ENCODE measurements around the gene FRRS1.

DNA sequence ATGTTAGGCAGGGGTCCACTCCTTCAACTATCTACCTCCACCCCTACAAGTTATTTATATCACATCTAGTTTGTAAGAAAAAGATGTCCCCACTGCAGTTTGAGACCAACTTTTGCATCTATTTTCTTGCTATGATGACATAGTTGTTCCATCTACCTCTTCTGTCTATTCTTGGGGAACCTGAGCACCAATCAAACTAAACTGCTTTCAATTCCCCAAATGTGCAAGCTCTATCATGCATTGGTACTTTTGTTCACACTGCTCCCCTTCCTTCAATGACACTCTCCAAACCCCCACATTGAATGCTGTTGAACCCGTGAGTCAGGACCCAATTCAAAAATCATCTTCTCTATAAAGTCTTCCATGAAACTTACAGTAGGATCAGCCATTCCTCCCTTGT, 16.0 kb upstream of the FRRS1 start:
- TF ChIP-seq, protein P1, sequence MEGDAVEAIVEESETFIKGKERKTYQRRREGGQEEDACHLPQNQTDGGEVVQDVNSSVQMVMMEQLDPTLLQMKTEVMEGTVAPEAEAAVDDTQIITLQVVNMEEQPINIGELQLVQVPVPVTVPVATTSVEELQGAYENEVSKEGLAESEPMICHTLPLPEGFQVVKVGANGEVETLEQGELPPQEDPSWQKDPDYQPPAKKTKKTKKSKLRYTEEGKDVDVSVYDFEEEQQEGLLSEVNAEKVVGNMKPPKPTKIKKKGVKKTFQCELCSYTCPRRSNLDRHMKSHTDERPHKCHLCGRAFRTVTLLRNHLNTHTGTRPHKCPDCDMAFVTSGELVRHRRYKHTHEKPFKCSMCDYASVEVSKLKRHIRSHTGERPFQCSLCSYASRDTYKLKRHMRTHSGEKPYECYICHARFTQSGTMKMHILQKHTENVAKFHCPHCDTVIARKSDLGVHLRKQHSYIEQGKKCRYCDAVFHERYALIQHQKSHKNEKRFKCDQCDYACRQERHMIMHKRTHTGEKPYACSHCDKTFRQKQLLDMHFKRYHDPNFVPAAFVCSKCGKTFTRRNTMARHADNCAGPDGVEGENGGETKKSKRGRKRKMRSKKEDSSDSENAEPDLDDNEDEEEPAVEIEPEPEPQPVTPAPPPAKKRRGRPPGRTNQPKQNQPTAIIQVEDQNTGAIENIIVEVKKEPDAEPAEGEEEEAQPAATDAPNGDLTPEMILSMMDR (IDR thresholded peaks at IDR 0.05; ENCODE audit: borderline replicate concordance, extremely low read depth, low read length, poor library complexity, severe bottlenecking) = no peak
- TF ChIP-seq EZH2 (IDR thresholded peaks at IDR 0.05; ENCODE audit: borderline replicate concordance, low read depth, low read length, severe bottlenecking) = no peak

All from DND-41 (cell line).